NCI-H1092 treated with DMSO at 0.1 percent for 48 hours (cell line): ENCODE measurements around the gene ZBED6.
"Not testable (repeated sequence)": the region's sequence is repeated elsewhere in the genome, so short reads cannot be mapped to it uniquely, and the experiment has no call there.

ENCODE experiments used
- DNase-seq: peaks from one replicate; lab custom pipeline; 2025; lab: John Stamatoyannopoulos, UW

The ZBED6 gene

DNA sequence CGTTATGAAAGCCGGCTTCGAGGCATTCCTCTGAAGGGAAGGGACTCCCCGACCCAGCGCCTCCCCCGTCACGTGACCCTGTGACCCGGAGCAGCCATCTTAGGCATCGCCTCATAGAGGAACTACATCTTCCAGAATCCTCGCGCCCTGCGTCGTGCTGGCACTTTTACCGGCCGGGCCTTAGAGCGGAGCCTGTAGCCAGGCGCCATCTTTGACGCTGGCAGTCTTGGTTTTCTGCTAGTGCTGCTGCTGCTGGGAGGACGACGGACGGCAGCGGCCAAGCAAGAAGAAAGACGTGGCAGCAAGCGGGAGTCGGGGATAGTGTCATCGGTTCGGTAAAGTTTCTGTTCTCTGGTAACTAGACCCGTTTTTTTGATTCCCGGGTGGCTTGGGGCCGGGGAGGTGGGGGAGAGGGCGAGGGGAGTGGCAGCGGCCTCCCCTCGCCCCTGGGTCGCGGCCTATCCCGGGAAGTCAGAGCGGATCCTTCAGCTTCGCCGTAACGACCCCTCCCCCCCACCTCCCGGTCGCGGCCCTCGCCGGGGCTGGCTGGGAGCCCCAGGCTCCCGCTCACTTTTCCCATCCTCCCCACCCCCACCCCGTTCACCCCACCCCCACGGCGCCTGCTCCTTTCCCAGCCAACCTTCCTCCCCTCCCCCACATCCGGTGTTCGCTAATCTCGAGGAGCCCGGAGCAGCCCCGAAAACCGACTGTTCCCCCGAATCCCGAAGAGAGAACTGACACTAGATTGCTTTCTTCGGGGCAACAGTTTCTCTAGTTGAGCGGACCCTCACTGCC, at the start of gene ZBED6, which contains the start of gene ZC3H11A:
Gene ZBED6 (plus strand): TSS at position 183 of the 795 bp plus-strand sequence. CDS start 1,900 bp downstream, outside the sequence.
Gene ZC3H11A (plus strand): TSS at position 183 of the 795 bp plus-strand sequence. CDS start 21,448 bp downstream, outside the sequence.
- peak; percentile 99 for DNase-seq

DNA sequence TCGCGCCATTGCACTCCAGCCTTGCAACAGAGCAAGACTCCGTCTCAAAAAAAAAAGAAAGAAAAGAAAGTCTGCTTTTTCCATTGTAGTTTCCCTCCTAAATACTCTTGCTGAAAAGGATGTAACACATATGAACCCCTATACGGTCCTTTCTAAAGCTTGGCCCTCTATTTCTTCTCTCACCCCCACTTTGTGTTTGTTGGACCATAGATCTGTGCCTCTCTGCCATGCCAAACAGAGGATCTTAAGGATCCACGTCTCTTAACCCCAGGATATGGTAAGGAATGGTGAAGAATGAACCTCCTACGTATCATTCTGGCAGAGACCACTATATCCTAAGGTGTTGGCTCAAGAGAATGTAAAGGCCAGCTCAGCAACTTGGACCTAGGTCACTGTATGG, 49.1 kb upstream of the ZBED6 start:
- DNase-seq: no peak

DNA sequence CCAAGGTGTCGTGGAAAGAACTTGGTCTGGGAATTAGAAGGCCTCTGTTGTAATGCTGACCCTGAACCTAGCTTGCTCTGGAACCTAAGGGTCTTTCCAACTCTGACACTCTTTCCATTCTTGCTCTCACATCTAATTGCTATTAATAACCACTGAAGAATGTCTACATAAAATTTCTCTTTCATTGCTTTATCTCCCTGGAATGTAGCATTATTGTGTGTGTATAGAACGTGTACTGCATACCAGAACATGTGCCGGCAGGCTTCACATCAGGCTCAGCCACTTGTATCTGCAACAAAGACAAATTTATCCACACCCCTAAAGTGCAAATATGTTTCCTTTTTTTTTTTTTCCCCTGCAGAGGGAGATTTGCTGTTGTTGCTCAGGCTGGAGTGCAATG, 44.4 kb upstream of the ZBED6 start:
- DNase-seq: no peak

- not testable (repeated sequence) for DNase-seq
These were observed 43.6 kb upstream of the ZBED6 start for GRCh38 chr1:203751618-203752361.

GRCh38 chr1:203754455-203754864, 41.0 kb upstream of the ZBED6 start:
- no peak for DNase-seq

- DNase-seq: no peak
These were observed 39.4 kb upstream of the ZBED6 start for GRCh38 chr1:203756036-203756435.

DNA sequence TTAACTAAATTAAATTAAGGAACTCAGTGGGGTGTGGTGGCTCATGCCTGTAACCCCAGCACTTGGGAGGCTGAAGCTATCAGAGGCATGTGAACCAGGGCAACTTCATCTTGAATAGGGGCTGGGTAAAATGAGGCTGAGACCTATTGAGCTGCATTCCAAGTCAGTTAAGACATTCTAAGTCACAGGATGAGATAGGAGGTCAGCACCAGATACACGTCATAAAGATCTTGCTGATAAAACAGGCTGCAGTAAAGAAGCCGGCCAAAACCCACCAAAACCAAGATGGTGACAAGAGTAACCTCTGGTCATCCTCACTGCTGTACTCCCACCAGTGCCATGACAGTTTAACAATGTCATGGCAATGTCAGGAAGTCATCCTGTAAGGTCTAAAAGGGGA, 36.7 kb upstream of the ZBED6 start:
- not testable (repeated sequence) for DNase-seq

DNA sequence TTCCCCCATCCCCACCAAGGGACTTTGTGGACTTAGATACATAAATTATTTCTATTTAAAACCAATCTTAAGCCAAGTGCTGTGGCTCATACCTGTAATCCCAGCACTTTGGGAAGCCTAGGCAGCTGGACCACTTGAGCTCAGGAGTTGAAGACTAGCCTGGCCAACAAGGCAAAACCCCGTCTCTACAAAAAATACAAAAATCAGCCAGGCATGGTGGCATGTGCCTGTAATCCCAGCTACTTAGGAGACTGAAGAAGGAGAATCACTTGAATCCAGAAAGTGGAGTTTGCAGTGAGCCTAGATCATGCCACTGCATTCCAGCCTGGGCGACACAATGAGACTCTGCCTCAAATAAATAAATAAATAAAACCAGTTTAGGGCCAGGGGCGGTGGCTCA, 34.9 kb upstream of the ZBED6 start:
- DNase-seq: no peak

DNA sequence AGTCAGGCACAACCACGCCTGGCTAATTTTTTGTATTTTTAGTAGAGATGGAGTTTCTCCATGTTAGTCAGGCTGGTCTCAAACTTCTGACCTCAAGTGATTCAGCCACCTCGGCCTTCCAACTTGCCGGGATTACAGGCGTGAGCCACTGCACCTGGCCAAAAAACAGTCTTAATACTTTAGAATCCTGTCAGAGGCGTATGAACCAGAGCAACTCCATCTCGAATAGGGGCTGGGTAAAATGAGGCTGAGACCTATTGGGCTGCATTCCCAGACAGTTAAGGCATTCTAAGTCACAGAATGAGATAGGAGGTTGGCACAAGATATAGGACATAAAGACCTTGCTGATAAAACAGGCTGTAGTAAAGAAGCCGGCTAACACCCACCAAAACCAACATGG, 33.5 kb upstream of the ZBED6 start:
- DNase-seq: not testable (repeated sequence)

GRCh38 chr1:203763505-203763904, 31.9 kb upstream of the ZBED6 start:
- no peak for DNase-seq

DNA sequence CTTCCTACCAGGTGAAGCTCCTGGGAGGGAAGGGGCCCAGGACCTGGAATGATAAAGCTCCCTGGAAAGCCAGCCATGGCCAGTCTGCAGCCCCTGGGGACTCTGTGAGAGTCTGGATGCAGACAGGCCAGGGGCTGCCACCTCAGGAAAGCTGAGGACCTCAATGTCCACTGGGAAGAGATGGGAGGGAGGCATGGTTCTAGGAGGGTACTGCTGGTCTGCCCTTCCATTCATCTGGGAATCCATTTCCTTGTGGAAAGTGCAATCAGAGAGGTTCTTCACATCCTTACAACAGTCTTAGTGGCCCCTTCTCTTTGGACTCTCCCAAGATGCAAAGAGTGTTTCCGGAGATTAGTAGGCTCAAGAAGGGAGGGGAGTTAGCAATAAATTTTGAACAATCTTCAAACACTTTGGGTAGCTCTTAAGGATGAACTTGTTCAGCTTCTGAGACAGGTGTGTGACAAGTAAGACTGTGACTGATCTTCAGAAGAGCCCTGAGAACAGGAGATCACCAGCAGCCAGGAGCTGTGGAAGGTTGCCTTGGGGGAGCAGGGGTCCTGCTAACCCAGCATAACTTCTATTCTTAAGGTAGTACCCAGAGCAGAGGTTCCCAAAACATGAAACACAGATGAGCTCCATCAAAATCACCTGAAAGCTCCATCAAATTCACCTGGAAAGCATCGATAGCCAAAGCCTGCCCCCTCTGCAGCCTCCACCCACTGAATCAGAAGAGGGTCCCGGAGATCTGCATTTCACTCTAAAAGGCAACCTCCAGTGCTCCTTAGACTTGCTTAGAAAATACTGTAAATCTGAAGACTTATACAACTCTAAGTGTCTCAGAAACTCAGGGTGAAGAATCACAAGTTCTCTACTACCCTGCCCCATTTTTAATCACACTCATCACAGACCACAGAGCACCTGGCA, 31.1 kb upstream of the ZBED6 start:
- no peak for DNase-seq

- DNase-seq: no peak
These were observed 30.2 kb upstream of the ZBED6 start, which contains the start of gene LAX1 for GRCh38 chr1:203765029-203765837. Gene LAX1, plus strand, starts transcription at chr1:203765183. Its CDS starts 383 bp downstream, at chr1:203765566.

GRCh38 chr1:203768256-203768655, 27.2 kb upstream of the ZBED6 start:
- DNase-seq: no peak

DNA sequence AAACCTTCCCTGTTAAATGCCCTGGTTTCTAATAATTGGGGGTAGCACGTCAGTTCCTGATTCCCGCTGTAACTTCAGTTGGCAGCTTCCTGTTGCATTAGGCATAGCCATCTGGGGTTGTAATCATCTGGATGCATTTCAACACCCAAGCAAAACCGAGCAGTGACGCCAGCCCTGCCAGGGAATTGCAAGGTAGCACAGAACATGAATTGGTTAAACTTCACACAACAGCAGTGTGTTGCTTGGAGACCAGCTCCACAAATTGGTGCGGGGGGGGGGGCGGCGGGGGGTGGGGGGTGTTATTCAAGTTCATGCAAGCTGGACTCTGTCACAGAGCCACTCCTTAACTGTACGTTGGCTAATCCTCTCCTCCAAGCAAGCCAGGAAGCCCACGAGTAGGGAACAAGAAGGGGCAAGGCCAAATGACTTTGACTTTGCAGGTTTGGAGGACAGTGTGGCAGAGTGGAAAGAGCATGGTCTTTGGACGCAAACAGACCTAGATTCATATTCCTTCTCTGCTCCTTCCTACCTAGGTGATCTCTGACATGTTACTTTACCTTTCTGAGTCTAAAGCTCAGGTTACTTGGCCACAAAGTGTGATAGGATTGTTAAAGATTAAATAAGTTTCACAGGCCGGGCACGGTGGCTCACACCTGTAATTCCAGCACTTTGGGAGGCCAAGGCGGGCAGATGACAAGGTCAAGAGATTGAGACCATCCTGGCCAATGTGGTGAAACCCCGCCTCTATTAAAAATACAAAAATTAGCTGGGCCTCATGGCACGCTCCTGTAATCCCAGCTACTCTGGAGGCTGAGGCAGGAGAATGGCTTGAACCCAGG, 25.7 kb upstream of the ZBED6 start:
- DNase-seq: peak; percentile 60

DNA sequence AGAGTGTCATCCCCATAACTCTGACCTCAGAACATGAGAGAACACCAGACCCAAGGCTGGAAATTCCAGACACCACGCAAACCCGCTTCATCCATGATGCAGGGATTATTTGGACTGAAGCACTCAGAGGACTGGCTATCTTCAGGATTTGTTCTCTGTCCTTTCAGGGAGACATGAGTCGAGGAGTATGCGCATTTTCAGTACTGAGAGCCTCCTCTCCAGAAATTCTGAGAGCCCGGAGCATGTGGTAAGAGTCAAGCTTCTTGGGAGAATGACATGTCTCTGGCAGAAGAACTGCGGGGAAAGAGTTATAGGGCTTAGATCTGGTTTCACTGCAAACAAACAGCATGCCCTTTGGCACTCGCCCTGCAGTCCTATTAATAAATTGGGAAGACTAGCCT, 23.5 kb upstream of the ZBED6 start:
- DNase-seq: no peak

- DNase-seq: no peak
These were observed 22.6 kb upstream of the ZBED6 start for GRCh38 chr1:203772836-203773235.

GRCh38 chr1:203776636-203777035, 18.8 kb upstream of the ZBED6 start:
- peak; percentile 18 for DNase-seq

DNA sequence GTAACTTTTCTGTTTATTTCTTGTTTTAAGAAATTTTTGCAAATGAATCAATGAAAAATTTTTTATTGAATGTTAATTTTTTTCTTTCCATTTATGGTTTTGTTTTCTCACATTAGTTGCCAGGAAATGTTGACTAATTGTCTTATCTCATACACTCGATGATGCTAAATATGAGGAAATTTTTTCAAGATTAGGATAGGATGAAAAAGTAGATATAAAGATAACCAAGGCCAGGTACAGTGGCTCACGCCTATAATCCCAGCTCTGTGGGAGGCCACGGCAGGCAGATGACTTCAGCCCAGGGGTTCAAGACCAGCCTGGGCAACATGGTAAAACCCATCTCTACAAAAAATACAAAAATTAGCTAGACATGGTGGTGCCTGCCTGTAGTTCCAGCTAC, 17.8 kb upstream of the ZBED6 start:
- no peak for DNase-seq

- DNase-seq: no peak
These were observed 17.3 kb upstream of the ZBED6 start for GRCh38 chr1:203778146-203778545.

DNA sequence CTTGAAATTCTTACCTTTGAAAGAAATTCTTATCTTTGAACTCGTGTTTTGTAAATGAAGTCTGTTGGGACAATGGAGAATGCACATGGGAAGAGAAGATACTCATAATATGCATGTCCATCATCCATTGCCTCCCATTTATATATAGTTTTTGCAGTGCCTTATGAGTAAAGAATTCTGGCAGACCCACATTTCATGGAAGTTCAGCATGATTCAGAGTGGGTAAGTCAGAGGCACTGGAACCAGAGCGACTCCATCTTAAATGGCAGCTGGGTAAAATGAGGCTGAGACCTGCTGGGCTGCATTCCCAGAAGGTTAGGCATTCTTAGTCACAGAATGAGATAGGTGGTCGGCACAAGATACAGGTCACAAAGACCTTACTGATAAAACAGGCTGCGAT, 16.6 kb upstream of the ZBED6 start:
- DNase-seq: no peak
